NCI-H146 treated with DMSO at 0.1 percent for 48 hours (cell line): ENCODE measurements around the gene SIGLEC14.

Experiments
- DNase-seq: peaks from one replicate; lab custom pipeline; 2025; ENCODE audit not compliant: unreplicated experiment; lab: John Stamatoyannopoulos, UW

The SIGLEC14 gene

GRCh38 chr19:51626675-51627074 is 19.9 kb downstream of the SIGLEC14 start:
- no peak for DNase-seq

- no peak for DNase-seq
Measured at GRCh38 chr19:51621178-51621577, 25.4 kb downstream of the SIGLEC14 start.

GRCh38 chr19:51615991-51616390 is 30.6 kb downstream of the SIGLEC14 start:
- no peak for DNase-seq

- no peak for DNase-seq
Measured at GRCh38 chr19:51614789-51615188, 31.8 kb downstream of the SIGLEC14 start.

- no peak for DNase-seq
Measured at GRCh38 chr19:51610576-51610975, 36.0 kb downstream of the SIGLEC14 start.

GRCh38 chr19:51607920-51608562 is 38.6 kb downstream of the SIGLEC14 start:
- DNase-seq, result no peak

GRCh38 chr19:51607077-51607476 is 39.5 kb downstream of the SIGLEC14 start:
- no peak for DNase-seq

GRCh38 chr19:51602189-51602854 is 44.3 kb downstream of the SIGLEC14 start:
- no peak for DNase-seq

- no peak for DNase-seq
Measured at GRCh38 chr19:51600940-51601580, 45.6 kb downstream of the SIGLEC14 start.

- DNase-seq, result no peak
Measured at GRCh38 chr19:51599084-51599483, 47.5 kb downstream of the SIGLEC14 start.

- DNase-seq, result no peak
Measured at GRCh38 chr19:51598159-51598915, 48.3 kb downstream of the SIGLEC14 start.

GRCh38 chr19:51595190-51596175 is 51.1 kb downstream of the SIGLEC14 start:
- no peak for DNase-seq

GRCh38 chr19:51594774-51595109 is 51.9 kb downstream of the SIGLEC14 start:
- DNase-seq, result no peak

- peak; percentile 95 for DNase-seq
Measured at GRCh38 chr19:51593969-51594773, 52.5 kb downstream of the SIGLEC14 start.

- no peak for DNase-seq
Measured at GRCh38 chr19:51593138-51593890, 53.3 kb downstream of the SIGLEC14 start.
